GM18868 (cell line): ENCODE results near the gene PEX3.

Source experiments
- ATAC-seq: cut with Tn5 transposase; IDR thresholded peaks from one replicate; pipeline ENCODE4 v1.9.1; 2021; ENCODE audit warnings: mild to moderate bottlenecking, moderate library complexity; ENCODE audit not compliant: unreplicated experiment

PEX3 gene

DNA sequence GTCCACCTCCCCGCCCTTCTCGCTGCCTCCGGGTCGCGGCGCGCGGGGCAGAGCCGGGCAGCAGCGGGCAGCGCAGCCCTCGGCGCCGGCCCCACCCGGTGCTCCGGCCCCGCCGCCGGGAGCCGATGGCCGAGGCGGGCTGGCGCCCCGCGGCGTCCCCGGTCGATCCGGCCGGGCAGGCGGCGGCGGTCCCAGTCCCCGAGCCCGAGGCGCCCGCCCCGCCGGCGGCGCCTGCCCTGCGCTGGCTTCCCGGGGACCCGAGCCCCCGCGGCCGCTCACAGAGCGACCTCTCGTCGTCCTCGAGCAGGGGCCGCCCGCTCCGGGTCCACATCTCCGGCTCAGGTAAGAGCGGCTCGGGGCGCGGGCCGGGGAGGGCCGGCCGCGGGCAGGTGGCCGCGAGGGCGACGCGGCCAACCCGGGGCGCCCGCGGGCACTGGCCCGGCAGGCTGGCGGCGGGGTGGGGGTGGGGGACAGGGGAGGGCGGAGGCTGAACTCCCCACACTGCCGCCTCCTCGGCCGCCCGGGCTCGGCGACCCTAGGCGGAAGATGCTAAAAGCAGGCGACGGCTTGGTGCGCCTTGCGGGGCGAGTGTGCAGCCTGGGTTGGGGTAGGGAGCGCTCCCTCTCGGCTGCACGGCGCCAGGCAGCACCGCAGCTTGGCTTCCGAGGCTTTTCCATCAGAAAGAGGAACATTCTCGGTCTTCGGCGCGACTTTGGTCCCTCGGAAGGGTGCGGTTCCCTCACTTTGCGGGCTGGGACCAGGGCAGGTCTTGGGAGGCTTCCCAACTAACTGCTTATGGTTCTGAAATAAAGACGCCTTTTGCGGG lies 86.5 kb downstream of the PEX3 start:
- ATAC-seq: peak; percentile 60

DNA sequence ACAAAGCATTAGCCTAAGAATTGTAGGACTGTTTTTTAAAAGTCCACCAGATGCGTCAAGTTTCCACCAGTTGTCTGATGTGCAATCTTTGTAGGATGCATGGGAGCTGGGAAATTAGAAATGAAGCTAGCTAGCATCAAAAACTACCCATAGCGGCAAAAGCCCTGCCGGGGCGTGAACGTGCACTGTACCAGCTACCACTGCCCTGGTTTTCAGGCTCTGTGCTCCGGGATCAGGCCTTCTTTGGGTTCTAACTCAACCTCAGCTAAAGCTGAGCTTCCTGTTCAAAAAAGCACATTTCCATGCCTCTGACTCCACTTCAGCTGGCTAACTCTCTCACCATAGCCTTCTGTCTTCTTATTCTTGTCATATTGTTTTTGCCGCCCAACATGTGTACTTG lies 87.8 kb downstream of the PEX3 start:
- ATAC-seq: no peak

- peak; percentile 16 for ATAC-seq
Measured at GRCh38 chr6:143539106-143539505, 88.5 kb downstream of the PEX3 start.

- ATAC-seq: no peak
Measured at GRCh38 chr6:143539734-143540133, 89.1 kb downstream of the PEX3 start.

DNA sequence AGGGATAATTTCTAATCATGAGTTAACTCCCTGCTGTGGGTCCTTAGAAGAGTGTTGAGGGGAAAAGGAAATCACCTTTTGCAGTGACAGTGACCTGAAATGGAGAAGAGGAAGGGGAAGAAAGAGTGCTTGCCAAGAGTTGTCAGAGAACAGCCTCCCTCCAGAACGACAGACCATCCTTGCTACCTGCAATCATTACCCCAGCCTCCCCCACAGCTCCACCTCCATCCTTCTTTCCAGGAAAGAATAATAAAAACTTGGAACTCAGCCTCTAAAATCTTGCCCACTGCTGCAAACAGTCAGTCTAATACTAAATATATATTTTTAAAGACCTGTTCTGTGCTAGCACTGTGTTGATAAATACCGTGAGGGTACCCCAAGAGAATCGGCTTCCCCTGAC lies 89.6 kb downstream of the PEX3 start:
- ATAC-seq: no peak
